SK-N-SH treated with all-trans-retinoic acid at 6 μM for 48 hours (cell line): ENCODE data around the gene NID1.

Source experiments
- ATAC-seq: fragments of 200-7000 bp; cut with Tn5 transposase; 3 replicates; pipeline ENCODE4 v1.9.1; 2020; ENCODE audit warnings: mild to moderate bottlenecking, moderate library complexity
- ARNTL ChIP-seq: fragments of 450-650 bp; formaldehyde crosslinking; IDR thresholded peaks from 2 replicates; pipeline ENCODE4 v1.5.0; 2020; ENCODE audit warnings: low read depth, mild to moderate bottlenecking, moderate library complexity, borderline replicate concordance
- BACH2 ChIP-seq: fragments of 250-450 bp; sonication (Bioruptor Pico); IDR thresholded peaks from 2 replicates; pipeline ENCODE4 v1.9.0; 2021; ENCODE audit warnings: mild to moderate bottlenecking, borderline replicate concordance
- CREB5 ChIP-seq: fragments of 250-450 bp; sonication (Bioruptor Pico); IDR thresholded peaks from 2 replicates; pipeline ENCODE4 v1.5.1; 2020; ENCODE audit warnings: low read depth, mild to moderate bottlenecking, moderate library complexity
- CSDC2 ChIP-seq: fragments of 250-450 bp; sonication (Bioruptor Pico); IDR thresholded peaks from 2 replicates; pipeline ENCODE4 v1.5.0; 2020; ENCODE audit warnings: mild to moderate bottlenecking, moderate library complexity
- CSRNP3 ChIP-seq: fragments of 250-450 bp; sonication (Bioruptor Pico); IDR thresholded peaks from 2 replicates; pipeline ENCODE4 v1.5.1; 2021; ENCODE audit warnings: mild to moderate bottlenecking, moderate library complexity
- ESRRG ChIP-seq: fragments of 250-450 bp; sonication (Bioruptor Pico); IDR thresholded peaks from 2 replicates; pipeline ENCODE4 v1.6.1; 2021; ENCODE audit warnings: mild to moderate bottlenecking
- GLIS3 ChIP-seq: fragments of 250-450 bp; sonication (Bioruptor Pico); IDR thresholded peaks from 2 replicates; pipeline ENCODE4 v1.5.0; 2020; ENCODE audit warnings: mild to moderate bottlenecking, moderate library complexity
- ISL1 ChIP-seq: fragments of 250-450 bp; sonication (Bioruptor Pico); IDR thresholded peaks from 2 replicates; pipeline ENCODE4 v2.1.2; 2022; ENCODE audit warnings: mild to moderate bottlenecking, moderate library complexity
- OSR1 ChIP-seq: fragments of 250-450 bp; sonication (Bioruptor Pico); IDR thresholded peaks from 2 replicates; pipeline ENCODE4 v1.8.0; 2022; ENCODE audit warnings: moderate library complexity, mild to moderate bottlenecking, inconsistent platforms
- PATZ1 ChIP-seq: fragments of 250-450 bp; sonication (Bioruptor Pico); IDR thresholded peaks from 2 replicates; pipeline ENCODE4 v1.8.0; 2020; ENCODE audit warnings: mild to moderate bottlenecking, moderate library complexity, borderline replicate concordance
- POU6F1 ChIP-seq: fragments of 250-450 bp; sonication (Bioruptor Pico); IDR thresholded peaks from 2 replicates; pipeline ENCODE4 v1.8.0; 2021; ENCODE audit warnings: low read depth, mild to moderate bottlenecking, moderate library complexity, borderline replicate concordance
- PPARA ChIP-seq: fragments of 250-450 bp; sonication (Bioruptor Pico); IDR thresholded peaks from 2 replicates; pipeline ENCODE4 v1.5.0; 2020; ENCODE audit warnings: mild to moderate bottlenecking, borderline replicate concordance
- RARB ChIP-seq: fragments of 250-450 bp; sonication (Bioruptor Pico); IDR thresholded peaks from 2 replicates; pipeline ENCODE4 v1.8.0; 2021; ENCODE audit warnings: mild to moderate bottlenecking, moderate library complexity
- SNAI2 ChIP-seq: fragments of 250-450 bp; sonication (Bioruptor Pico); IDR thresholded peaks from 2 replicates; pipeline ENCODE4 v1.5.0; 2020; ENCODE audit warnings: mild to moderate bottlenecking, moderate library complexity
- TCF4 ChIP-seq: fragments of 250-450 bp; sonication (Bioruptor Pico); IDR thresholded peaks from 2 replicates; pipeline ENCODE4 v1.8.0; 2021; ENCODE audit warnings: mild to moderate bottlenecking, moderate library complexity, borderline replicate concordance
- TOX ChIP-seq: fragments of 250-450 bp; sonication (Bioruptor Pico); IDR thresholded peaks from 2 replicates; pipeline ENCODE4 v1.8.0; 2021; ENCODE audit warnings: mild to moderate bottlenecking, moderate library complexity, borderline replicate concordance
- TSHZ2 ChIP-seq: fragments of 250-450 bp; sonication (Bioruptor Pico); IDR thresholded peaks from 2 replicates; pipeline ENCODE4 v1.5.0; 2020; ENCODE audit warnings: mild to moderate bottlenecking, moderate library complexity
- ZC3H10 ChIP-seq: fragments of 250-450 bp; sonication (Bioruptor Pico); IDR thresholded peaks from 2 replicates; pipeline ENCODE4 v1.5.1; 2021; ENCODE audit warnings: mild to moderate bottlenecking, moderate library complexity
- ZFP3 ChIP-seq: fragments of 250-450 bp; sonication (Bioruptor Pico); IDR thresholded peaks from 2 replicates; pipeline ENCODE4 v1.5.0; 2020; ENCODE audit warnings: mild to moderate bottlenecking, moderate library complexity
- ZFP30 ChIP-seq: fragments of 450-650 bp; formaldehyde crosslinking; IDR thresholded peaks from 2 replicates; pipeline ENCODE4 v1.5.0; 2022; ENCODE audit warnings: mild to moderate bottlenecking, moderate library complexity
- ZNF565 ChIP-seq: fragments of 450-650 bp; formaldehyde crosslinking; conservative IDR thresholded peaks from 2 replicates; pipeline ENCODE4 v1.5.0; 2020; ENCODE audit warnings: low read depth, mild to moderate bottlenecking, moderate library complexity
- ZNF70 ChIP-seq: fragments of 450-650 bp; formaldehyde crosslinking; IDR thresholded peaks from 2 replicates; pipeline ENCODE4 v1.5.0; 2020; ENCODE audit warnings: mild to moderate bottlenecking, moderate library complexity
- ZNF8 ChIP-seq: fragments of 450-650 bp; formaldehyde crosslinking; IDR thresholded peaks from 2 replicates; pipeline ENCODE4 v1.5.0; 2020; ENCODE audit warnings: mild to moderate bottlenecking, moderate library complexity

Gene NID1

GRCh38 chr1:235972691-235973090 is 92.2 kb downstream of the NID1 start:
- ATAC-seq = peak; percentile 13
- TF ChIP-seq CREB5 (CRISPR knock-in tag) = peak; percentile 38; the same call in 1 of the 2 replicates

- peak; percentile 80 for ATAC-seq
- peak; percentile 31; the same call in 1 of the 2 replicates for TF ChIP-seq ZC3H10
- TF ChIP-seq ESRRG (CRISPR knock-in tag) = no peak
- peak; percentile 27; the same call in 1 of the 2 replicates for TF ChIP-seq TSHZ2 (CRISPR knock-in tag)
Observed at GRCh38 chr1:235972311-235972689, 92.6 kb downstream of the NID1 start.

GRCh38 chr1:235971571-235972310 is 93.1 kb downstream of the NID1 start:
- TF ChIP-seq ARNTL = no peak
- no peak for TF ChIP-seq ZNF8 (CRISPR knock-in tag)
- no peak for TF ChIP-seq OSR1 (CRISPR knock-in tag)
- no peak for TF ChIP-seq CSRNP3 (CRISPR knock-in tag)
- TF ChIP-seq BACH2 = no peak
- TF ChIP-seq TCF4 (CRISPR knock-in tag) = no peak; the same call in 1 of the 2 replicates
- no peak for TF ChIP-seq ESRRG (CRISPR knock-in tag)
- TF ChIP-seq CSDC2 (CRISPR knock-in tag) = no peak

GRCh38 chr1:235971020-235971419 is 93.9 kb downstream of the NID1 start:
- TF ChIP-seq CSDC2 (CRISPR knock-in tag) (no peak), TOX (no peak), CSRNP3 (CRISPR knock-in tag) (no peak), ZNF70 (CRISPR knock-in tag) (no peak), ZFP30 (no peak), RARB (CRISPR knock-in tag) (no peak), PPARA (CRISPR knock-in tag) (no peak), ZNF8 (CRISPR knock-in tag) (no peak), ARNTL (no peak), POU6F1 (CRISPR knock-in tag) (no peak), PATZ1 (no peak), ZFP3 (CRISPR knock-in tag) (no peak), OSR1 (CRISPR knock-in tag) (no peak), GLIS3 (CRISPR knock-in tag) (no peak), ZNF565 (no peak), ISL1 (no peak), BACH2 (no peak), ESRRG (CRISPR knock-in tag) (no peak), SNAI2 (CRISPR knock-in tag) (no peak), CREB5 (CRISPR knock-in tag) (no peak)
- no peak for ATAC-seq

More at GRCh38 chr1:235971571-235972310, 93.1 kb downstream of the NID1 start:
- ATAC-seq = peak; percentile 95
